Endothelial cell of umbilical vein (primary cell): Measurements from ENCODE around the gene MVB12B. TPM values are rescaled to one million over a fixed set of nuclear protein-coding genes. Genes with fewer than 3 reads are reported as not detected.

Experiments
- BruUV-seq: library from RNA; stranded (reverse); fragments of 400-500 nt; replicated peaks from 2 replicates; lab custom pipeline; 2021; lab: Mats Ljungman, UMichigan
- CTCF ChIA-PET: fragments of 300-600, 350-600 bp; sonication (Branson Sonifier 250); formaldehyde crosslinking; loops from one replicate; lab custom pipeline; 2021; ENCODE audit warnings: antibody characterized with exemption, inconsistent platforms; lab: Charles Lee
- POLR2A ChIA-PET: fragments of 300-600, 350-600 bp; sonication (Branson Sonifier 250); formaldehyde crosslinking; loops from one replicate; lab custom pipeline; 2021; ENCODE audit warnings: antibody characterized with exemption, inconsistent platforms; lab: Charles Lee
- DNase-seq: peaks from one replicate; pipeline ENCODE4 v3.0.0-alpha.2; 2011; ENCODE audit warnings: low read depth, low spot score
- FAIRE-seq: peaks from 2 replicates; lab custom pipeline; 2011; peaks lifted over from hg19 to GRCh38; lab: Jason Lieb, UNC
- H2AFZ ChIP-seq: 2 replicates; pipeline ENCODE4 v1.6.0; 2012; ENCODE audit warnings: low read depth, low read length, control low read depth, inconsistent platforms
- H3K27ac ChIP-seq: 2 replicates; pipeline ENCODE4 v1.5.1; 2011; ENCODE audit warnings: low read depth, mild to moderate bottlenecking, control low read depth, low read length, moderate library complexity; ENCODE audit not compliant: insufficient read depth
- H3K27me3 ChIP-seq, 2 experiments: 2 replicates each; pipeline versions ENCODE4 v1.6.0 to v1.6.1; 2011; ENCODE audit warnings: low read length in 2 of 2, mixed read lengths in 1 of 2; ENCODE audit not compliant: control insufficient read depth in 2 of 2, insufficient read depth in 2 of 2
- H3K36me3 ChIP-seq, 2 experiments: 2 replicates in 1 of 2; 3 replicates in 1 of 2; pipeline ENCODE4 v1.5.1; 2011; ENCODE audit warnings: low read length in 2 of 2, mild to moderate bottlenecking in 1 of 2, moderate library complexity in 1 of 2; ENCODE audit not compliant: control insufficient read depth in 2 of 2, insufficient read depth in 2 of 2; ENCODE audit errors: extremely low read depth in 1 of 2
- H3K4me1 ChIP-seq: 3 replicates; pipeline ENCODE4 v1.5.1; 2011; ENCODE audit warnings: mild to moderate bottlenecking, low read length; ENCODE audit not compliant: control insufficient read depth, insufficient read depth; ENCODE audit errors: extremely low read depth
- H3K4me2 ChIP-seq: 2 replicates; pipeline ENCODE4 v1.6.1; 2011; ENCODE audit warnings: low read length, control low read depth, mixed read lengths; ENCODE audit not compliant: insufficient read depth
- H3K4me3 ChIP-seq, 3 experiments: fragments of 200-600 bp in 1 of 3; sonication (generic), shearing (Covaris generic) in 1 of 3; replicated peaks in 1 of 3; 2 replicates each; pipeline ENCODE4 v1.5.1; 2011 to 2016; ENCODE audit warnings: control low read depth in 3 of 3, low read length in 3 of 3, mild to moderate bottlenecking in 2 of 3, inconsistent platforms in 1 of 3, low read depth in 1 of 3, moderate library complexity in 1 of 3; ENCODE audit not compliant: insufficient read depth in 1 of 3
- H3K79me2 ChIP-seq: 2 replicates; pipeline ENCODE4 v1.6.0; 2012; ENCODE audit warnings: low read length, inconsistent platforms; ENCODE audit not compliant: control insufficient read depth, insufficient read depth
- H3K9ac ChIP-seq: replicated peaks from 2 replicates; pipeline ENCODE3; 2011; ENCODE audit warnings: low read length, control low read depth; ENCODE audit not compliant: insufficient read depth; ENCODE audit errors: extremely low read depth
- H3K9me1 ChIP-seq: replicated peaks from 3 replicates; pipeline ENCODE4 v1.6.0; 2011; ENCODE audit warnings: mild to moderate bottlenecking, low read length; ENCODE audit not compliant: control insufficient read depth, insufficient read depth; ENCODE audit errors: extremely low read depth
- H3K9me3 ChIP-seq: replicated peaks from 2 replicates; pipeline ENCODE4 v1.5.1; 2012; ENCODE audit warnings: low read length, inconsistent platforms; ENCODE audit not compliant: control insufficient read depth, insufficient read depth
- H4K20me1 ChIP-seq: replicated peaks from 2 replicates; pipeline ENCODE3; 2011; ENCODE audit warnings: mild to moderate bottlenecking, low read length; ENCODE audit not compliant: control insufficient read depth, insufficient read depth; ENCODE audit errors: extremely low read depth
- EZH2 ChIP-seq: IDR thresholded peaks from 2 replicates; pipeline ENCODE4 v1.6.1; 2012; ENCODE audit warnings: borderline replicate concordance, low read depth, mild to moderate bottlenecking, moderate library complexity, low read length, inconsistent platforms; ENCODE audit not compliant: severe bottlenecking
- FOS ChIP-seq: IDR thresholded peaks from 2 replicates; pipeline ENCODE4 v1.6.1; 2011; ENCODE audit warnings: mild to moderate bottlenecking, low read length, moderate library complexity, borderline replicate concordance; ENCODE audit not compliant: insufficient read depth
- GATA2 ChIP-seq: IDR thresholded peaks from 2 replicates; pipeline ENCODE4 v1.7.0; 2011; ENCODE audit warnings: low read depth, mild to moderate bottlenecking, moderate library complexity, mixed read lengths, low read length; ENCODE audit not compliant: insufficient read length, insufficient read depth
- JUN ChIP-seq: IDR thresholded peaks from 2 replicates; pipeline ENCODE4 v1.6.1; 2011; ENCODE audit warnings: borderline replicate concordance, low read depth; ENCODE audit not compliant: insufficient read length, insufficient read depth
- MYC ChIP-seq: IDR thresholded peaks from one replicate; pipeline ENCODE4 v1.6.1; 2011; ENCODE audit warnings: mild to moderate bottlenecking, low read depth, low read length
- POLR2A ChIP-seq: IDR thresholded peaks from 2 replicates; pipeline ENCODE4 v1.6.1; 2012; ENCODE audit warnings: low read depth, mild to moderate bottlenecking, control low read depth, low read length
- POLR2AphosphoS5 ChIP-seq: IDR thresholded peaks from 2 replicates; pipeline ENCODE4 v1.6.1; 2012; ENCODE audit warnings: low read depth, mild to moderate bottlenecking, control low read depth, low read length, moderate library complexity; ENCODE audit not compliant: insufficient read depth
- dilution Hi-C: fragments of 300-500 bp; cut with MboI; formaldehyde crosslinking; loops from one replicate; pipeline ENCODE4 v1.15.0; 2019; ENCODE audit warnings: low sequenced_read_pairs; ENCODE audit not compliant: extremely low pct_ligation_motif_present
- intact Hi-C: fragments of 100-400 bp; cut with micrococcal nuclease; formaldehyde crosslinking; loops from one replicate; pipeline ENCODE4 v1.10.0; 2022
- polyA plus RNA-seq, 4 experiments: library from polyadenylated mRNA; depleted of rRNA in 3 of 4; stranded (reverse) in 3 of 4; unstranded in 1 of 4; fragments of >200 nt; gene quantifications; 2 replicates each; pipeline versions ENCODE4 v1.2.1 to v1.2.3, GENCODE V29; 2011 to 2012; ENCODE audit warnings: missing spikeins in 1 of 4
- total RNA-seq: library from RNA; stranded (reverse); gene quantifications from 2 replicates; pipeline ENCODE4 v1.2.3, GENCODE V29; 2021
- TF ChIP-seq, protein P1 (sequence below), 2 donors: IDR thresholded peaks; 1 replicate in 1 of 2; 2 replicates in 1 of 2; pipeline ENCODE4 v1.5.1; 2011; ENCODE audit warnings: low read length in 2 of 2, mild to moderate bottlenecking in 2 of 2, moderate library complexity in 2 of 2, control low read depth in 1 of 2, inconsistent platforms in 1 of 2, low read depth in 1 of 2; ENCODE audit not compliant: insufficient read depth in 1 of 2; ENCODE audit errors: extremely low read depth in 1 of 2
- TF ChIP-seq, protein P2 (sequence below): IDR thresholded peaks from 2 replicates; pipeline ENCODE4 v1.6.1; 2011; ENCODE audit not compliant: insufficient read depth, insufficient read length

MVB12B gene
- total and polyA plus RNA-seq, 2 donors (not counting 3 experiments of a cell fraction or from before 2014, with no cell fraction given) = 6.6 to 17.3 TPM

DNA sequence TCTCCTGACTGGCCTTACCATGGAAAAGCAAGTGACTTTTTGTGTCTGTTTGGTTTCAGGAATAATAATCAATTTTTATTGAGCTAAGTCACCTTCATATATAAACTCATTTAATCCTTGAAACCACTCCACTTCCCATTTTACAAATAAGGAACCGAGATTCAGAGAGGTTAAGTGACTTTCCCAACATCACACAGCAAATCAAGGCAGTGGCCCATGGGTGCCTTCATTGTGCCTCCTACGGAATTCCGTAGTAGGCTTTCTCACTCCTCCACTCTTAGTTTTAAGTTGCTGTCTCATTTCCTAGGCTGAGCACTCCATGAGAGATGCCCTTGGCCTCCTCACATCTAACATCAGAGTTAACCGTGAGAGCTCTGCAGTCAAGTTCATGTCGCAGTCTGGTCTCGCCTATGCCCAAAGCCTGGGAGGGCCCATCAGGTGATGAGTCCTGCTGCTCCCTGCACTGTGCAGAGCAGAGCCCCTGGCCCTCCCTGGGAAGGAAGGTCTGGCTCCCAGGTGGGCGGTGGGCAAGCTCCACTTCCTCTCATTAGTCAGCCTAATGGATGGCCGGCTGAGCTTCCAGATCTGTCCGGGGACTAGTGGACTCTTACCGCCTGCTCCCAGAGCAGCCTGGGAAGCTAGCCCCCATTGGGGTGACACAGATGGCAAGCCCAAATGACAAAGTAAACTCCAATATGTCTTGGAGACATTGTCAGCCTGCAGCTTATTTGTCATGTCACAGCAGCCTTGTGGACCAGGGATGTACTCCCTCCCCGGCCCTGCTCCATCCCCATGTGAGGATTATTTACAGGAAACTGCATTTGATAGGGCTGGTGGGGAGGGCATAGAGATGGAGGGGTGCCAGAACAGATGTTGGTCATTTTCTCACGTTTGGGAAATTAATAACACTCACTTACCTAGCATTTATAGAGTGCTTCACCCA, 123.4 kb downstream of the MVB12B start:
- dilution Hi-C loops = no loop called here
- H3K9me3 ChIP-seq = no peaks in the 10 kb centered on the region
- no peaks in the 10 kb centered on the region for H3K9me1 ChIP-seq
- ChIA-PET CTCF (interaction anchor here (1.3 kb wide), 1 partner anchor 52 kb away, joined by 5 read pairs; no protein-coding TSS in a partner anchor), POLR2A (no interaction called here)
- intact Hi-C loops = no loop called here
- no peak overlapping the region for H2AFZ ChIP-seq
- BruUV-seq = no TSS peak
- H3K36me3 ChIP-seq = peaks cover 0 to 2% of the 10 kb centered on the region in 2 experiments
- H3K27me3 ChIP-seq = no peaks in the 10 kb centered on the region
- no peak overlapping the region for H3K4me3 ChIP-seq
- H3K9ac ChIP-seq = no peak overlapping the region
- FAIRE-seq (no peak), DNase-seq (peak; percentile 23)
- H4K20me1 ChIP-seq = no peaks in the 10 kb centered on the region
- no peak overlapping the region for H3K4me2 ChIP-seq
- H3K79me2 ChIP-seq = no peaks in the 10 kb centered on the region
- no peaks in the 10 kb centered on the region for H3K4me1 ChIP-seq
- TF ChIP-seq POLR2AphosphoS5 (no peak), GATA2 (no peak), EZH2 (no peak), MYC (no peak), FOS (no peak), POLR2A (no peak), JUN (no peak)
- TF ChIP-seq, protein P1, sequence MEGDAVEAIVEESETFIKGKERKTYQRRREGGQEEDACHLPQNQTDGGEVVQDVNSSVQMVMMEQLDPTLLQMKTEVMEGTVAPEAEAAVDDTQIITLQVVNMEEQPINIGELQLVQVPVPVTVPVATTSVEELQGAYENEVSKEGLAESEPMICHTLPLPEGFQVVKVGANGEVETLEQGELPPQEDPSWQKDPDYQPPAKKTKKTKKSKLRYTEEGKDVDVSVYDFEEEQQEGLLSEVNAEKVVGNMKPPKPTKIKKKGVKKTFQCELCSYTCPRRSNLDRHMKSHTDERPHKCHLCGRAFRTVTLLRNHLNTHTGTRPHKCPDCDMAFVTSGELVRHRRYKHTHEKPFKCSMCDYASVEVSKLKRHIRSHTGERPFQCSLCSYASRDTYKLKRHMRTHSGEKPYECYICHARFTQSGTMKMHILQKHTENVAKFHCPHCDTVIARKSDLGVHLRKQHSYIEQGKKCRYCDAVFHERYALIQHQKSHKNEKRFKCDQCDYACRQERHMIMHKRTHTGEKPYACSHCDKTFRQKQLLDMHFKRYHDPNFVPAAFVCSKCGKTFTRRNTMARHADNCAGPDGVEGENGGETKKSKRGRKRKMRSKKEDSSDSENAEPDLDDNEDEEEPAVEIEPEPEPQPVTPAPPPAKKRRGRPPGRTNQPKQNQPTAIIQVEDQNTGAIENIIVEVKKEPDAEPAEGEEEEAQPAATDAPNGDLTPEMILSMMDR (IDR thresholded peaks at IDR 0.05; ENCODE audit: extremely low read depth in 1 of 2, insufficient read depth in 1 of 2, low read depth in 1 of 2, low read length in 2 of 2) = no peak
- TF ChIP-seq, protein P2, sequence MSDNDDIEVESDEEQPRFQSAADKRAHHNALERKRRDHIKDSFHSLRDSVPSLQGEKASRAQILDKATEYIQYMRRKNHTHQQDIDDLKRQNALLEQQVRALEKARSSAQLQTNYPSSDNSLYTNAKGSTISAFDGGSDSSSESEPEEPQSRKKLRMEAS = no peak
- H3K27ac ChIP-seq = no peak overlapping the region
